Measurements from ENCODE around the gene NAB1.

GRCh38 chr2:190607014-190607597, 41.8 kb upstream of the NAB1 start:
- TF ChIP-seq CTCF (IDR thresholded peaks at IDR 0.05), result no peak
- TF ChIP-seq POLR2A (IDR thresholded peaks at IDR 0.05), result no peak
